Right ventricle myocardium superior (tissue), 1 donor: ENCODE data around the gene NDFIP2. TPM values are rescaled to one million over a fixed set of nuclear protein-coding genes. Genes with fewer than 3 reads are reported as not detected.

Experiments
- ATAC-seq: fragments of 200-7000 bp; cut with Tn5 transposase; one replicate; pipeline ENCODE4 v1.9.1; 2020; ENCODE audit warnings: mild to moderate bottlenecking; ENCODE audit not compliant: poor library complexity
- DNase-seq: peaks from one replicate; pipeline ENCODE4 v3.0.0-alpha.2; 2020
- intact Hi-C: fragments of 100-400 bp; cut with DNase I; formaldehyde crosslinking; loops from one replicate; pipeline ENCODE4 v1.11.2; 2022
- long read RNA-seq: library from polyadenylated mRNA; unstranded; transcript quantifications from one replicate; pipeline ENCODE4 v2.0.0, GENCODE V29; 2021
- total RNA-seq: library from RNA; stranded (reverse); fragmentation: NEBNext Ultra II Directional; extraction: Animal tissue kit (Norgen Biotek cat#: 25700); gene quantifications from one replicate; pipeline ENCODE4 v1.2.1, GENCODE V29; 2021
- donor health status: DM: no; HTN: yes; CAD: no; lungs with severe emphysema.

NDFIP2 gene
- total RNA-seq, result 33.9 TPM
- long read RNA-seq, full-length matches to known transcripts, result 115 of 128 reads
- long read RNA-seq, partial matches to known transcripts, result 3 of 128 reads
- long read RNA-seq, other reads (novel, unspliced or antisense), result 10 of 128 reads

- DNase-seq (peak; percentile 92), ATAC-seq (peak; percentile 95)
- intact Hi-C loops, result loop anchor here (5.0 kb wide), 1 partner anchor 51 kb away; no protein-coding TSS in a partner anchor
Observed at GRCh38 chr13:79480954-79481684, at the start of gene NDFIP2. Gene NDFIP2, plus strand, starts transcription at chr13:79481155. Its CDS starts 49 bp downstream, at chr13:79481204.

- DNase-seq, result no peak
- no peak for ATAC-seq
- intact Hi-C loops, result no loop called here
Observed at GRCh38 chr13:79432086-79432485, 48.9 kb upstream of the NDFIP2 start.

- ATAC-seq (no peak), DNase-seq (no peak)
- intact Hi-C loops, result no loop called here
Observed at GRCh38 chr13:79432992-79433391, 48.0 kb upstream of the NDFIP2 start.

GRCh38 chr13:79434556-79434955, 46.4 kb upstream of the NDFIP2 start:
- intact Hi-C loops, result no loop called here
- DNase-seq (no peak), ATAC-seq (no peak)

GRCh38 chr13:79435561-79435990, 45.4 kb upstream of the NDFIP2 start:
- DNase-seq (no peak), ATAC-seq (no peak)
- intact Hi-C loops, result no loop called here

- no peak for ATAC-seq
- no peak for DNase-seq
- intact Hi-C loops, result no loop called here
Observed at GRCh38 chr13:79439275-79439674, 41.7 kb upstream of the NDFIP2 start.

GRCh38 chr13:79440958-79441528, 39.9 kb upstream of the NDFIP2 start:
- intact Hi-C loops, result no loop called here
- DNase-seq (no peak), ATAC-seq (no peak)

- intact Hi-C loops, result no loop called here
- ATAC-seq, result no peak
Observed at GRCh38 chr13:79442221-79442620, 38.7 kb upstream of the NDFIP2 start.

GRCh38 chr13:79442706-79443105, 38.2 kb upstream of the NDFIP2 start:
- intact Hi-C loops, result no loop called here
- ATAC-seq (no peak), DNase-seq (no peak)

More at GRCh38 chr13:79442221-79442620, 38.7 kb upstream of the NDFIP2 start:
- DNase-seq, result no peak

GRCh38 chr13:79445968-79446645, 34.8 kb upstream of the NDFIP2 start:
- ATAC-seq, result no peak
- intact Hi-C loops, result no loop called here
- no peak for DNase-seq

GRCh38 chr13:79447141-79447540, 33.8 kb upstream of the NDFIP2 start:
- ATAC-seq, result no peak
- intact Hi-C loops, result no loop called here
- no peak for DNase-seq

GRCh38 chr13:79447741-79448140, 33.2 kb upstream of the NDFIP2 start:
- DNase-seq (no peak), ATAC-seq (no peak)
- intact Hi-C loops, result no loop called here

- ATAC-seq, result no peak
- no peak for DNase-seq
- intact Hi-C loops, result no loop called here
Observed at GRCh38 chr13:79448413-79448812, 32.5 kb upstream of the NDFIP2 start.

GRCh38 chr13:79450110-79450509, 30.8 kb upstream of the NDFIP2 start:
- no peak for DNase-seq
- no peak for ATAC-seq
- intact Hi-C loops, result no loop called here

- intact Hi-C loops, result no loop called here
- ATAC-seq, result no peak
- DNase-seq, result no peak
Observed at GRCh38 chr13:79451500-79451962, 29.4 kb upstream of the NDFIP2 start.

- no peak for DNase-seq
- intact Hi-C loops, result no loop called here
- no peak for ATAC-seq
Observed at GRCh38 chr13:79452239-79452913, 28.6 kb upstream of the NDFIP2 start.

GRCh38 chr13:79455331-79455730, 25.6 kb upstream of the NDFIP2 start:
- intact Hi-C loops, result no loop called here
- ATAC-seq, result no peak
- DNase-seq, result no peak

GRCh38 chr13:79456051-79456450, 24.9 kb upstream of the NDFIP2 start:
- ATAC-seq (no peak), DNase-seq (no peak)
- intact Hi-C loops, result no loop called here
